ENCODE data around the gene ST6GALNAC3. TPM values are rescaled to one million over a fixed set of nuclear protein-coding genes. Genes with fewer than 3 reads are reported as not detected.

Gene ST6GALNAC3
- polyA plus RNA-seq, 3 donors, result 63.8 to 87.0 (median 78.0) TPM

GRCh38 chr1:76425201-76426145 is 350.9 kb downstream of the ST6GALNAC3 start:
- no peak for DNase-seq (ENCODE audit: extremely low read depth in 1 of 11, low read depth in 9 of 11, low spot score in 4 of 11)

GRCh38 chr1:76426606-76427005 is 352.1 kb downstream of the ST6GALNAC3 start:
- DNase-seq (ENCODE audit: extremely low read depth in 1 of 11, low read depth in 9 of 11, low spot score in 4 of 11), result no peak

DNA sequence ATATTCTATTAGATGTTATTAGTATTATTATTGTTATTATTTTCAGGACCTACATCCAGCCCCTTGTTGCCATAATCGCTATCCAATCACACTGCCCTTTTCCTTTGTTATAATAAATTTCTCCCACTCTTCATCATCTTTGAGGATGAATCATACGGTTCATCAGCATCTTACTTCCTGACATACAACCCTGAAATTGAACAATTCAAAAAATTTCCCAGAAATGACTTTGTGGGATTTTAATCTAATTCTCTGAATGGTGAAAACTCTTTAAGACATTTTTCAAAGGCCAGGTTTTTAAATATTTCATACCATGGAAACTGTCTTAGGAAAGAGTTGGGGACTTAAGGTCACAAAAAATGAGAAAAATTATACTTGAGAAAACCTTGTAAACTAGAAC is 353.5 kb downstream of the ST6GALNAC3 start:
- no peak for DNase-seq (ENCODE audit: extremely low read depth in 1 of 11, low read depth in 9 of 11, low spot score in 4 of 11)

- DNase-seq (ENCODE audit: extremely low read depth in 1 of 11, low read depth in 9 of 11, low spot score in 4 of 11), result no peak
These were observed 356.0 kb downstream of the ST6GALNAC3 start for GRCh38 chr1:76430531-76430930.

- no peak for DNase-seq (ENCODE audit: extremely low read depth in 1 of 11, low read depth in 9 of 11, low spot score in 4 of 11)
These were observed 359.0 kb downstream of the ST6GALNAC3 start for GRCh38 chr1:76433526-76433925.

GRCh38 chr1:76443217-76443616 is 368.7 kb downstream of the ST6GALNAC3 start:
- DNase-seq (ENCODE audit: extremely low read depth in 1 of 11, low read depth in 9 of 11, low spot score in 4 of 11), result no peak

- DNase-seq (ENCODE audit: extremely low read depth in 1 of 11, low read depth in 9 of 11, low spot score in 4 of 11), result peak in 10 of 11 donors; percentile 15 to 59 (median 40)
These were observed 370.2 kb downstream of the ST6GALNAC3 start for GRCh38 chr1:76444773-76445172.

- no peak for DNase-seq (ENCODE audit: extremely low read depth in 1 of 11, low read depth in 9 of 11, low spot score in 4 of 11)
These were observed 375.7 kb downstream of the ST6GALNAC3 start for GRCh38 chr1:76450229-76450628.

DNA sequence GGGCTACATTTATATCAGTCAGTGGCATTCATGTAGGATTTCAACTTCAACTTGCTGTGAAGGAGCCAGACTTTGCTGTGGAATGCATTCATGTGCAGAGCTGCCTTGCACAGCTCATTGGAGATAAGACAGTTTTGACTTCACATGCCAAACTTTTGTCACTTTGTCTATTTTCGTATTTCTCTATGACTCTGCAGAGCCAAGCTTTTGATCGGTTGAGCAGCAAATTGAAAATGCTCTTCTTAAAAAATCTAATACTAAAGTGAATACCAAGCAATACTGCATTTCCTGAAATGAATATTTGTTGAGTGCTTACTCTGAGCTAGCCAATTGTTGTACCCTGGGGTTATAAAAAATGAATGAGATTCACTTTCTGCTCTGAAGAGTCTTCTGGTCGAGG is 388.7 kb downstream of the ST6GALNAC3 start:
- no peak for DNase-seq (ENCODE audit: extremely low read depth in 1 of 11, low read depth in 9 of 11, low spot score in 4 of 11)

DNA sequence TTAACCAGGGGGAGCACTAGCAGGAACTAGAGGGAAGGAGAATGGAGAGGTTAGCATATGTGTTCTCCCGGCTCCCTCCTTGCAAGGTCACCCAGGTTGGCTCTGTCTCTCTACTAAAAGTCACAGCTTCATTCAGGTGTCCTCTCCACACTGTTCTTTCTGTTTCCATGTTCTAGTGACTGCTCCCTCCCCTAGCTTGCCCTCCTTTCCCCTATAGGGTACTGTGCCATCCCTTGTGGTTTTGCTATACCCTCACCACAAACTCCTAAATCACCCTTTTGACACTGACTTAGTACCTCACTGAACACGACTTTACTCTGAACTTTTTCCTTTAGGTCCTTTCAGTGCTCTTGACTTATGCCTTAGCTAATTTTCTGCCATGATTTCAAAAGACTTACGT is 389.3 kb downstream of the ST6GALNAC3 start:
- no peak for DNase-seq (ENCODE audit: extremely low read depth in 1 of 11, low read depth in 9 of 11, low spot score in 4 of 11)

GRCh38 chr1:76465030-76465429 is 390.5 kb downstream of the ST6GALNAC3 start:
- DNase-seq (ENCODE audit: extremely low read depth in 1 of 11, low read depth in 9 of 11, low spot score in 4 of 11), result no peak

DNA sequence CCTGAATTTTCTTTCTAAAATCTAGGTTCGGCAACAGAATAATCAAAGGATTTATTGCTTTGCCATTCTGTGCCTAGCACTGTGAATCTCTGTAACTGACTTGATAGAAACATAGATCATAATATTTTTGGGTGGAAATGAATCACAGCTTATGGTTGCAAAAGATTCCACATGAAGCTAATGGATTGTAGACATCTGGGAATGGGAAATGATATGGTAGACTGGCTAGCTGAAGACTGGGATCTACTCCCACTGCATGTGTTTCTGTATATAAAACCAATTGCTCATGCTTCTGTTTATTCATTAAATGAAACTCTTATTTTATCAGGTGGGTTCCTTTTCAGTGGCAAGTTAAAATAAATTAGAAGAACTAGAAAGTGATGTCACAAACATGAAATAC is 395.6 kb downstream of the ST6GALNAC3 start:
- DNase-seq (ENCODE audit: extremely low read depth in 1 of 11, low read depth in 9 of 11, low spot score in 4 of 11), result no peak

DNA sequence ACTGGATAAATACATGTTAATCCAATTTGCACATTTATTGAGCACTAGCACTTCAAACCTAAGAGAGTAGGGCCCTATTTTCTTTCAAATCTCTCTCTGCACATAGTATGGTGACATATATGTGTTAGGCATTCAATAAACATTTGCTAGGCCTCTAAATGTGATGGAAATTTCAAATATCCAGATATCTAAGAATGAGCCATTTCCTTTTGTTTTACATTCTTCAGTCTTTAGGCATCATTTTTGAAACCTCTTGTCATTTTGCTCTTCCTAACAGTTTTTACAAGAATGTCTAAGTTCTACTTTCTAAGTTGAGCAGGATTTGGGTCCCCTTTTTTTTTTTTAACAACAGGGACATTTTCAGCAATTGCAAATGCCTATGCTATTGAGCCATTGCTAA is 397.0 kb downstream of the ST6GALNAC3 start:
- DNase-seq (ENCODE audit: extremely low read depth in 1 of 11, low read depth in 9 of 11, low spot score in 4 of 11), result no peak

GRCh38 chr1:76473591-76473990 is 399.0 kb downstream of the ST6GALNAC3 start:
- no peak for DNase-seq (ENCODE audit: extremely low read depth in 1 of 11, low read depth in 9 of 11, low spot score in 4 of 11)

DNA sequence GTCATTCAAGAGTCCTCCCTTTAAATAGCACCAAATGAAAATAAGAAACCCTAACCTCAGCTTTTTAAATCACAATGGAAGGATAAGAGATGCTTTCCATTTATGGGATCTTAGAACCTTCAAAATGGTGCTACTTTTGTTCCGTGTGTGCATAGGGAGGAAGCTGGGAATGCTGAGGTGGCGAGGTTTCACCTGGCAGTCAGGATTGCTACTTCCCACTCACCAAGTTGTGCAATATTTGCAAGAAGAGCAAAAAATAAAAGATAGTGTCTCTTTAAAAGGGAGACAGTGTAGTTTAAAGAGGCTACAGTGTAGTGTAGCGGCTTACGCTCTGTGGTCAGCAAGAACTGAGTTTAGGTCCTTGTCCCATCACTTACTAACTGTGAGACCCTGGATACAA is 400.4 kb downstream of the ST6GALNAC3 start:
- no peak for DNase-seq (ENCODE audit: extremely low read depth in 1 of 11, low read depth in 9 of 11, low spot score in 4 of 11)

GRCh38 chr1:76477156-76477555 is 402.6 kb downstream of the ST6GALNAC3 start:
- no peak for DNase-seq (ENCODE audit: extremely low read depth in 1 of 11, low read depth in 9 of 11, low spot score in 4 of 11)

DNA sequence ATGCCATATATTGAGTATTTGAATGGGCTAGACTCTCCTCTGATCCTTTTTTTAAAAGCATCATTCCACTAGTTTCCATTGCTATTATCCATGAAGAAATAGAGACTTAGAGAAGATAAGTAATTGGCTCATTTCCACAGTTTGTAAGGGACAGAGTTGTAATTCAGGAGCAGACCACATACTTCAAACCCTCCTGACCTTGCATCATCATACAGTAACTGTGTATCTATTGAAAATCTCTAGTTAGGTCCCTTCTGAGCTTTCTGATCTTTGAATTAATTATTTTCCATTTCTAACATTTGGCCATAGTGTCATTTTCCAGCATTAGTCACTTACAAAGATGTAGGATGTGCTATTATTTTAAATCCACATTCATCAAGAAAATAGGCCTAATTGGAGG is 406.3 kb downstream of the ST6GALNAC3 start:
- no peak for DNase-seq (ENCODE audit: extremely low read depth in 1 of 11, low read depth in 9 of 11, low spot score in 4 of 11)

GRCh38 chr1:76481672-76482071 is 407.1 kb downstream of the ST6GALNAC3 start:
- DNase-seq (ENCODE audit: extremely low read depth in 1 of 11, low read depth in 9 of 11, low spot score in 4 of 11), result no peak

DNA sequence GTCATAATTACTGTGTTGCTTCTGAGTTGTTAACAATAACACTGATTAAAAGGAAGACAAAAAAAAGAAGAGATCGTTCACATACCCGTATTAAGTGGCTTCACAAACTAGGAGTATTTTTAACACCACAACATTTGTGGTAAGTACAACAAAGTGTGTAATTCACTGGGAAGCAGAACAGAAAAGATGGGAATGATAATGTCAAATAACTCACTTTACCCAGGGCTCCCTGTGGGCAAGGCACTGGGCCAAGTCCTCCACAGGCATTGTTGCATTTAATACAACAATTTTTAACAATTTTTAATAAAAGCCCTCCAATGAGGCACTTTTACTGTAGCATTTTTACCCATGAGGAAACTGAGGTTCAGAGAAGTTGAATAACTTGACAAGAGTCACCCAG is 407.7 kb downstream of the ST6GALNAC3 start:
- no peak for DNase-seq (ENCODE audit: extremely low read depth in 1 of 11, low read depth in 9 of 11, low spot score in 4 of 11)

GRCh38 chr1:76491737-76492136 is 417.2 kb downstream of the ST6GALNAC3 start:
- DNase-seq (ENCODE audit: extremely low read depth in 1 of 11, low read depth in 9 of 11, low spot score in 4 of 11), result no peak
